Endothelial cell (in vitro differentiated cells): ENCODE data around the gene MDFIC2. TPM values are rescaled to one million over a fixed set of nuclear protein-coding genes. Genes with fewer than 3 reads are reported as not detected.

Experiments
- DNase-seq: peaks from one replicate; pipeline ENCODE4 v3.0.0; 2021; ENCODE audit warnings: low spot score
- H3K27ac Mint-ChIP-seq: one replicate; pipeline ENCODE4 v1.8.0; 2021; ENCODE audit warnings: mixed read lengths, inconsistent platforms; ENCODE audit not compliant: unreplicated experiment
- H3K27me3 Mint-ChIP-seq: one replicate; pipeline ENCODE4 v1.8.0; 2021; ENCODE audit warnings: mild to moderate bottlenecking, moderate library complexity, mixed read lengths, inconsistent platforms; ENCODE audit not compliant: unreplicated experiment
- H3K36me3 Mint-ChIP-seq: one replicate; pipeline ENCODE4 v1.8.0; 2021; ENCODE audit warnings: mild to moderate bottlenecking, low read depth, mixed read lengths, inconsistent platforms; ENCODE audit not compliant: unreplicated experiment
- H3K4me1 Mint-ChIP-seq: one replicate; pipeline ENCODE4 v1.8.0; 2021; ENCODE audit warnings: mild to moderate bottlenecking, mixed read lengths, inconsistent platforms; ENCODE audit not compliant: unreplicated experiment
- H3K4me3 Mint-ChIP-seq: one replicate; pipeline ENCODE4 v1.8.0; 2021; ENCODE audit warnings: mild to moderate bottlenecking, mixed read lengths, inconsistent platforms; ENCODE audit not compliant: unreplicated experiment
- H3K9me3 Mint-ChIP-seq: one replicate; pipeline ENCODE4 v1.8.0; 2021; ENCODE audit warnings: mixed read lengths, inconsistent platforms; ENCODE audit not compliant: unreplicated experiment
- total RNA-seq: library from RNA; stranded (reverse); fragmentation: NEBNext Ultra II Directional; extraction: Animal tissue kit (Norgen Biotek cat#: 25700); gene quantifications from one replicate; pipeline ENCODE4 v1.2.1, GENCODE V29; 2021; ENCODE audit not compliant: unreplicated experiment
- TF ChIP-seq, protein P1 (sequence below): fragments of 200-600 bp; sonication (generic); IDR thresholded peaks from one replicate; pipeline ENCODE4 v1.5.0; 2021; ENCODE audit warnings: antibody characterized with exemption; ENCODE audit not compliant: unreplicated experiment

The MDFIC2 gene
- total RNA-seq, 1 donor from 2014 or later = not detected

DNA sequence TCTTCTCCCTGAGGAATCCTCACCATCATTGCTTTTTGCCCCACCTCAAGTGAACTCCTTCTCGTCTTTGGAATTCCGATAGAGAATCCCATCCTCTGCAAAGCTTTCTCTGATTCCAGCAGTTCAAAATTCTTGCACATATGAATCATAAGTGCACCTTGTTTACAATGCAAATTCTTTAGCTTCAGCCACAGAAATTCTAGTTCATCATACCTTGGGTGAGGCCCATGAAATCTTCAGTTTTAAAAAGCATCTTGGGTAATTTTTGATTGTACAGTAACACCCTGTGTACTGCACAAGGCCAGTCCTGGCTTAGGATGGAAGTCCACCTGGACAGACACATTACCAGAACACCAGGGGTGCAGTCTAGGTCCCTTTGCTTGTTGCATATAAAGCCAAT, 30.8 kb downstream of the MDFIC2 start:
- Mint-ChIP-seq H3K27ac (no peak overlapping the region), H3K4me1 (no peaks in the 10 kb centered on the region), H3K27me3 (no peaks in the 10 kb centered on the region), H3K36me3 (no peaks in the 10 kb centered on the region), H3K9me3 (no peaks in the 10 kb centered on the region), H3K4me3 (no peak overlapping the region)
- no peak for DNase-seq
- TF ChIP-seq, protein P1, sequence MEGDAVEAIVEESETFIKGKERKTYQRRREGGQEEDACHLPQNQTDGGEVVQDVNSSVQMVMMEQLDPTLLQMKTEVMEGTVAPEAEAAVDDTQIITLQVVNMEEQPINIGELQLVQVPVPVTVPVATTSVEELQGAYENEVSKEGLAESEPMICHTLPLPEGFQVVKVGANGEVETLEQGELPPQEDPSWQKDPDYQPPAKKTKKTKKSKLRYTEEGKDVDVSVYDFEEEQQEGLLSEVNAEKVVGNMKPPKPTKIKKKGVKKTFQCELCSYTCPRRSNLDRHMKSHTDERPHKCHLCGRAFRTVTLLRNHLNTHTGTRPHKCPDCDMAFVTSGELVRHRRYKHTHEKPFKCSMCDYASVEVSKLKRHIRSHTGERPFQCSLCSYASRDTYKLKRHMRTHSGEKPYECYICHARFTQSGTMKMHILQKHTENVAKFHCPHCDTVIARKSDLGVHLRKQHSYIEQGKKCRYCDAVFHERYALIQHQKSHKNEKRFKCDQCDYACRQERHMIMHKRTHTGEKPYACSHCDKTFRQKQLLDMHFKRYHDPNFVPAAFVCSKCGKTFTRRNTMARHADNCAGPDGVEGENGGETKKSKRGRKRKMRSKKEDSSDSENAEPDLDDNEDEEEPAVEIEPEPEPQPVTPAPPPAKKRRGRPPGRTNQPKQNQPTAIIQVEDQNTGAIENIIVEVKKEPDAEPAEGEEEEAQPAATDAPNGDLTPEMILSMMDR = no peak

- H3K9me3 Mint-ChIP-seq = no peaks in the 10 kb centered on the region
- H3K4me1 Mint-ChIP-seq = no peaks in the 10 kb centered on the region
- H3K4me3 Mint-ChIP-seq = no peak overlapping the region
- TF ChIP-seq, protein P1 = no peak
- no peak for DNase-seq
- H3K27me3 Mint-ChIP-seq = no peaks in the 10 kb centered on the region
- H3K27ac Mint-ChIP-seq = no peak overlapping the region
- H3K36me3 Mint-ChIP-seq = no peaks in the 10 kb centered on the region
Measured at GRCh38 chr3:70277304-70277703, 35.1 kb downstream of the MDFIC2 start.

DNA sequence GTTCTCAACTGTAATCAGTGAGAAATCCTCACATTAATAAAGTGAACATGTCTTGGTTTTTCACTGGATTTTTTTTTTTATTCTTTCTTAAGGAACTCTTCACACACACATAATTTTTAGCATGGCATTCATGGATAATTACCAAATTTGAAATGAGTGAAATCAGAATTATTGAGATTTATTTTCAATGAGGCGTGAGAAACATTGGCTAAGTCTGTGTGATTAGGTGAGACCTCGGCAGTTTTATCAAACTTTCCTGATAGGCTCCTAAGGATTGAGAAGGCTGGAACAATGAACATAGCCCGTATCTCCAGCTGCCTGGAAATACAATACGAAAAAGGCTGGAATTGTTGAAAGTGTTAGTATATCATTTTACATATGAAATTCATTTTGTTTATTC, 35.5 kb downstream of the MDFIC2 start:
- DNase-seq = no peak
- Mint-ChIP-seq H3K36me3 (no peaks in the 10 kb centered on the region), H3K9me3 (no peaks in the 10 kb centered on the region), H3K27me3 (no peaks in the 10 kb centered on the region), H3K4me1 (no peaks in the 10 kb centered on the region), H3K27ac (no peak overlapping the region), H3K4me3 (no peak overlapping the region)
- TF ChIP-seq, protein P1 = no peak

GRCh38 chr3:70273492-70273891, 38.9 kb downstream of the MDFIC2 start:
- TF ChIP-seq, protein P1 = no peak
- no peaks in the 10 kb centered on the region for H3K27me3 Mint-ChIP-seq

GRCh38 chr3:70272798-70273197, 39.6 kb downstream of the MDFIC2 start:
- DNase-seq = no peak
- no peaks in the 10 kb centered on the region for H3K36me3 Mint-ChIP-seq
- H3K4me1 Mint-ChIP-seq = no peaks in the 10 kb centered on the region
- no peak overlapping the region for H3K27ac Mint-ChIP-seq
- TF ChIP-seq, protein P1 = no peak
- no peak overlapping the region for H3K4me3 Mint-ChIP-seq
- H3K27me3 Mint-ChIP-seq = no peaks in the 10 kb centered on the region
- no peaks in the 10 kb centered on the region for H3K9me3 Mint-ChIP-seq

More at GRCh38 chr3:70273492-70273891, 38.9 kb downstream of the MDFIC2 start:
- H3K9me3 Mint-ChIP-seq = no peaks in the 10 kb centered on the region
- no peak overlapping the region for H3K27ac Mint-ChIP-seq
- H3K4me3 Mint-ChIP-seq = no peak overlapping the region
- no peaks in the 10 kb centered on the region for H3K4me1 Mint-ChIP-seq
- no peaks in the 10 kb centered on the region for H3K36me3 Mint-ChIP-seq
- no peak for DNase-seq
